HG03025 (cell line): ENCODE results near the gene QRICH2.
"Not testable (repeated sequence)": the region's sequence is repeated elsewhere in the genome, so short reads cannot be mapped to it uniquely, and the experiment has no call there.

Source experiments
- ATAC-seq: cut with Tn5 transposase; IDR thresholded peaks from one replicate; pipeline ENCODE4 v1.9.1; 2021; ENCODE audit warnings: mild to moderate bottlenecking, moderate library complexity; ENCODE audit not compliant: unreplicated experiment, low FRiP score

Gene QRICH2

DNA sequence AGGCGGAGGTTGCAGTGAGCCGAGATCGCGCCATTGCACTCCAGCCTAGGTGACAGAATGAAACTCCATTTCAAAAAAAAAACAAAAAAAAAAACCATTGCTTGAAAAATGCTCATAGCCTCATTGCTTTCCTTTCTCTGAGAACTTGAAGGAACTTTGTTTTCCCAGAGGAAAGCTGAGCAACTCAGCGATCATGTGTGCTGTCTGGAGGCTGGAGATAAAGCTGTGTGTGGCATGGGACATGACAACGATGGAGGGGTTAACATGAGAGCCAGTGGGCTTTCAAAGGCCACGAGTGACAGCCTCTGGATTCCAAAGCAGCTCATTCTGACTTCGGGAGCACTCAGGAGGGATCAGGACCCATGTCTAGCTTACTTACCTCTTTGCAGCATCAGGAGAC is 21.6 kb upstream of the QRICH2 start:
- no peak for ATAC-seq

DNA sequence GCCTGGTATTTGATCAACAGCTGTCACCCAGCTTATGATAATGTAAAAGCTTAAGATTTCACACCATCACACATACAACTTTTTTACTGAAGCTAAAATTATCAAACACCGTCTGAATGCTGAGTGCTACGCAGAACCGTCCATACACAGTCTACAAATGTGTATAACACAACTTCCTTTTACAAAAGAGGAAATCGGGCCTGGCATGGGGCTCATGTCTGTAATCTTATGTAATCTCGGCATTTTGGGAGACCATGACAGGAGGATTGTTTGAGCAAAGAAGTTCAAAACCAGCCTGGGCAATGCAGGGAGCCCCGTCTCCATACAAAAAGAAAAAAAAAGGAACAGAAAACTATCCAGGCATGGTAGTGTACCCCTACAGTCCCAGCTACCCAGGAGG is 19.6 kb upstream of the QRICH2 start:
- ATAC-seq = no peak

- no peak for ATAC-seq
Measured at GRCh38 chr17:76326306-76326705, 18.2 kb upstream of the QRICH2 start.

- no peak for ATAC-seq
Measured at GRCh38 chr17:76318586-76318985, 10.5 kb upstream of the QRICH2 start.

- no peak for ATAC-seq
Measured at GRCh38 chr17:76317535-76317934, 9.5 kb upstream of the QRICH2 start.

DNA sequence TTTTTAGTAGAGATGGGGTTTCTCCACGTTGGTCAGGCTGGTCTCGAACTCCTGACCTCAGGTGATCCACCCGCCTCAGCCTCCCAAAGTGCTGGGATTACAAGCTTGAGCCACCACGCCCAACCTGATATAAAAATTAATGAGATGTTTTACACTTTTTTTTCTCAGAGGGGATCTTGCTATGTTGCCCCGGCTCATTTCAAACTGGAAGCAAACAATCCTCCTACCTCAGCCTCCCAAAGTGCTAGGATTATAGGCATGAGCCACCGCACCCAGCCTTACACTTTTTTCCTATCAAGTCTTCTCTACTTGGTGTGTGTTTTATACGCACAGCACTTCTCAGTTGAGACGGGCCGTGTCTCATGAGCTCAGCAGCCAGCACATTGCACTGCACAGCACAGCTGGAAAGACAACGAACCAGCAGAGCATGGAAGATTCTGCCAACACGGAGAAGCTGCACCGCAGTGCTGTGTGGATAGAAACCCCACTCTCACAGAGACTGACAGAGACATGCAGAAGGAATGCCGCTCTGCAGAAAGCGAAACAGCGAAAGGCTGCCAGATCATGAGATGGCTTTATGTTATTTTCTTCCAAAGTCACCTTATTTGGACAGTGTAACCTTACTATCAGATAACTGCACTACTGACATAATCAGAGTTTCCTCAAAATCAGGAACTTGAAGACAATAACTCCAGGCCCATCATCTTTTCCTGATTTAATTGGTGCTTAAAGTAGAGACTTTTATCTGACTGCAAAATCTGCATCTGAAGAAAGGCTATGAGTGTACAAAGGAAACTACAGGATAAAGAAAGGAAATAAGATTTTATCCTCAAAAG is 6.5 kb upstream of the QRICH2 start:
- no peak for ATAC-seq

DNA sequence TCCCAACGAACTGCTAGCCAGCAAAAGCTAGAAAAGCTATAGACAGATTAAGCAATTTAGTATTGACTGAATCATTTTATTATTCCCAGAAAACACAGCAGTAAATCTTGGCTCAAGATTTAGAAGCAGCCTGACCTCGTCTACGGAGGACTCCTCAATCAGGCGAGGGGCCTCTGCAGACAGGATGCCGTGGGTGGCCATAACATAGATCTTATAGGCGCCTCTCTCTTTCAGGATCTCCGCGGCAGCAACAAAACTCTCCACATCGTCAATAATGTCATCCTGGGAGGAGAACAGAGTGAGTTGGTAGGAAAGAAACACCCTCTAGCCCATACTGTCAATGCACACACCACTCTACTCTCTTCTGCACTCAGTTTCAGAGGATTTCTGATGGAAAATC is 4.7 kb upstream of the QRICH2 start:
- ATAC-seq = no peak

DNA sequence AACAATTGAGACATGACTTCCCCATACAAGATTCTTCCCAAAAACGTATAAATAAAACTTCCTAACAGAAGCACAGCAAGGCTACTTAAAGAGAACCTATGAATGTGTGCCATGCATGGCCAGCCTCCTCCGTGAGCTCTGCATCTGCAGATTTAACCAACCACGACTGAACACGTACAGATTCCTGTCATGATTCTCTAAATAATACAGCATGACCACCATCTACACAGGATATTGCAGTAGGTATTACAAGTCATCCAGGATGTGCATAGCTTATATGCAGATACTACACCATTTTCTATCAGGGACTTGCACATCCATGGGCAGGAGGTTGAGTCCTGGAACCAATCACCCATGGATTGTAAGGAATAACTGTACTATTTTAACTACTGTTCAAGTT is 1.4 kb upstream of the QRICH2 start:
- no peak for ATAC-seq

DNA sequence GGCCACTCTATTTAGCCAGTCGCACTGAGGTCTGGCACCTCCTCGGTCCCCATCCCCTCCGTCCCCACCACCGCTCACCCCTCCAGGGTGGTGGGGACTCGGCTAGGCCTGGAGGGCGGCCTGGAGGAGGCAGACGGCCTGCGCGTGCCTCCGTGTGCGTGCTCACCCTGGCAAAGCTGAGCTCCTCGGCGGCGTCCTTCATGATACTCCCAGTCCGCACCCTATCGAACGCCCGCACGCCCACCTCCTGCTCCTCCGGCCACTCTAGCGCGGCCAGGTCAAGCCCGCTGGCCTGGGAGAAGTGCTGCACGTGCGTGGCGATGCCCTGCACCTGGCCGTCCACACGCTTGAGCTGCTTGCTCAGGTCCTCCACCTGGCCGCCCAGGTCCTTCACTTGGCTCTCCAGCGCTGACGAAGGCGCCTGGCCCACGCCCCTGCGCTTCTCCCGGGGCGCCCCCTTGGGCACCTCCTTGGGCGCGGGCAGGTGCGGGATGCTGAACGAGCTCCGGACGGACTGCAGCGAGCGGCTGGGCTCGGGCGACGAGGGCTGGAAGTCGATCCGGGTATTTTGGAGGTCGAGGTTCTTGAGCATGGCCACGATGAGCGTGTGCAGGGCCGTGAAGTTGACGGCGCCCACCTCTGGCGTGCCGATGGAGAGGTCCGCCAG is 644 bp downstream of the QRICH2 start:
- no peak for ATAC-seq

- not testable (repeated sequence) for ATAC-seq
Measured at GRCh38 chr17:76305135-76305454, 3.0 kb downstream of the QRICH2 start.

DNA sequence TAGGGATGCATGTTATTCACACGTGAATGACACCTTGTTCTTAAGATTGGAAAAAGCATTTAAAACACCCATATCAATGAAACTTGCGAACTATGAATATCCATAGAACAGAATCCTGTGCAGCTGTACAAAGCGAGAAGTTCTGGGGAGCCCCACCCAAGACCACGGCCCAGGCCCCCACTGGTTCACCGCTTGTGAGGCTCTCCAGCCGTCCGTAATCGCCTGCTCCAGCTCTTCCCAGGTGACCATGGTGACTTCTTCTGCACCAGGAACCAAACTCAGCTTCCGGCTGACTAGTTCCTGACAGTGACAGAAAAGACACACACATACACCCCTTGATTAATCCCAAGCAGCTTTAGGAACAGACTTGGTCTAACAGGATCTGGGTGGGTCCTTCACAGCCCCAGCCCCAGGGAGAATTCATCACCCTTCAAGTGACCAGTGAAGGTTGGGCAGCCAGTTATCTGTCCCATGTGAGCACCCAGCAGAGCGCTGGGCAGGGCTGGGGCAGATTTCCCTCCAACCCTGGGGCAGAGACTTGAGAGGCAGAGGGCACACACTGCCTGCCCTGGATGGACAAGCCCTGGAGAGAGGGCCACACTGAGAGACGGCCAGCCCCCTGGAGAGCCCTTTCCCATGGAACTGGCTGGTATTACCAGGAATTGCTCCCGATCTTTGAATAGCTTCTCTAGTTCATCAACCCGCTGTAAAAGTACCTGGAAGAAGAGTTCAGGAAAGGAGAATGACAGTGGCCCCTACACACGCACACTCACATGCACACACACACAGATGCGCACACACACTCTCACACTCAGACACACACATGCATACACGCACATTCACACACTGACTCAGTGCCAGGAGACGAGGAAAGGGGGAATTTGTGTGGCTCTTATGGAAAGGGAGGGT is 3.6 kb downstream of the QRICH2 start:
- ATAC-seq = no peak

GRCh38 chr17:76297436-76297835 is 10.6 kb downstream of the QRICH2 start:
- no peak for ATAC-seq

DNA sequence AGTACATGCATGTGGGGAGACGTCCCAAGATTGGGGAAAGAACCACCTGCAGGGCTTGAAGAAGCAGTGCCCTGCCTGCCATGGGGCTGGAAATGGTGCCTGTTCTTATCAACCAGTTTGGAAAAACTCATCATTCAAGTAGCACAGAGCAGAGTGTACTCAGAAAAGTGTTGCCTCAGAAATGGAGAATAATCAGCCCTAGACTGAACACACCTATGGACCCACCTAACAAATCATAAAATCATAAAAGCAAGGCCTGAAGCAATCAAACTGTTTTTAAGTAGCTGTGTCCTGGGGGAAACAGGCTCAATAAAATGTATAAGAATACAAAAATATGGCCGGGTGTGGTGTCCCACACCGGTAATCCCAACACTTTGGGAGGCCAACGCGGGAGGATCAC is 11.2 kb downstream of the QRICH2 start:
- ATAC-seq = no peak

DNA sequence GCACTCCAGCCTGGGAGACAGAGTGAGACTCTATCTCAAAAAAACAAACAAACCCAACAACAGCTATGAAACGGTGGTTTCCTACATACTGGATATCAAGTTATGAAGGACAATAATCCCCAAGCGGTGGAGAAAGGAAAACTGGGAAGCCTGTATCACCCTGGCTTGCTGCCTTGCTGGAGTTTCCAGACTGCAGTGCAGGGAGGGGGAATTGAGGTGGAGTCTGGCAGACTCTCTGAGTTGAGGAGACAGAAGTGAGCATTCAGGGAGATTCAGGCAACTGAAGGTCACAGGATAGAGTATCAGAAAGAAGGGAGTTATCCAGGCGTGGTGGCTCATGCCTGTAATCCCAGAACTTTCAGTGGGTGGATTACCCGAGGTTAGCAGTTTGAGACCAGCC is 11.9 kb downstream of the QRICH2 start:
- ATAC-seq = no peak

GRCh38 chr17:76293106-76293505 is 15.0 kb downstream of the QRICH2 start:
- ATAC-seq = no peak

DNA sequence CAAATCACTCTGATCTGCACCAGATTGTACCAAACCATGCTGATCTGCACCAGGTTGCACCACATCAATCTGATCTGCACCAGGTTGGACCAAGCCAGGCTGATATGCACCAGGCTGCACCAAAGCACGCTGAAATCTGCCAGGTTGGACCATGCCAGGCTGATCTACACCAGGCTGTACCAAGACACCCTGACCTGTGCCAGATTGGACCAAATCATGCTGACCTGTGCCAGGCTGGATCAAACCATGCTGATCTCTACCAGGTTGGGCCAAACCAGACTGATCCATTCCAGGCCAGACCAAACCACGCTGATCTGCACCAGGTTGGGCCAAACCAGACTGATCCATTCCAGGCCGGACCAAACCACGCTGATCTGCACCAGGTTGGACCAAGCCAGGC is 15.5 kb downstream of the QRICH2 start:
- no peak for ATAC-seq

DNA sequence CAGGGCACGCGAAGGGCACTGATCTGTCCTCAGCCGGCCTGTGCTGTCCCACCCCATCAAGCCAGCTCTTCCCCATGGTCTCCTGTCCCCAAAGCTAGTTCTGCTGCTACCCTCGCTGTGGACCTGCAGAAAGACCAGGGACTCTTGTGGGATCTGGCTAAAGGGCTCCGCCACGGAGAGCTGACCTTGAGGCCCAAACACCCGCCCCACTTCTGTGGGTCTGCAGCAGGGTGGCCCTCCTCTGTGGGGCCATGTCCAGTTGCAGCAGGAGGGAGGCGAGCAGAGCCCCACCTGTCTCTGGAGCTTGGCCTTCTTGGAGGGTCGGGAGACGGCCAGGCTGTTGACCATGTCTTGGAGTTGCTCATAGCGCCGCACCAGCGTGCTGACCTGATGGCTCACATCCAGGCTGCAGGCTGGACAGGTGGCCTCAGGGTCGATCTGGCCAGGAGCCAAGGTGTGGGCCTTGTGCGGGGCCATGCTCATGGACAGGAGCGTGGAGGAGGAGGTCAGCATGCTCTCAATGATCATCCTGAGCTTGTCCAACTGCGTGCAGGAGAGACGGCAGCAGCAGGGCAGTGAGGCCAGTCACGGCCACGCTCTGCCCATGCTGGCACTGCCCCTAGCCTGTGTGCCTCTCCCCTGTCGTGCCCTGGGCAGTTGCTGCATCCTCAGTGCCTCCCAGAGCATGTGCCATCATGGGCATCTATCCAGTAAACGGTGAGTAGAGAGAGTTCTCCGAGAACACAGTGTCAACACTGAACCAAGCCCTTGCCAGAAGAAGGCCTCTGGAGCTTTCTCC is 26.3 kb downstream of the QRICH2 start:
- ATAC-seq = no peak

DNA sequence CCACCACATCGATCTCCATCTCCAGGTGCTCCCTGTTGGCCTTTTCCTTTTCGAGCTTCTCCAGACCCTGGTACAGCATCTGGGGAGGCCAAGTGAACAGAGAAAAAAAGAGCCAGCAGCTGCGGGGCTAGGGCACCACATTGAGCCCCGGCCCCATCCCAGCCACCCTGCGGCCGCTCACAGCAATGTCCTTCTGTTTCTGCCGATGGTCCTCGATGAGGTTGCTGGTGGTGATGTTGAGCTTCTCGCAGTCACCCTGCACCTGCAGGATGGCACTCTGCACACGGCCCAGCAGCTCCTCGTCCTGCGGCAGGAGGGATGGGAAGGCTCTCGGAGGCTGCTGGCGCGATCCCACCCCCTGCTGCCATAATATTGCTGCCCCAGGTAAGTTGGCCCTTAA is 27.4 kb downstream of the QRICH2 start:
- no peak for ATAC-seq

- no peak for ATAC-seq
Measured at GRCh38 chr17:76279742-76280287, 28.3 kb downstream of the QRICH2 start.
